ENCODE measurements around the gene HRCT1.

DNA sequence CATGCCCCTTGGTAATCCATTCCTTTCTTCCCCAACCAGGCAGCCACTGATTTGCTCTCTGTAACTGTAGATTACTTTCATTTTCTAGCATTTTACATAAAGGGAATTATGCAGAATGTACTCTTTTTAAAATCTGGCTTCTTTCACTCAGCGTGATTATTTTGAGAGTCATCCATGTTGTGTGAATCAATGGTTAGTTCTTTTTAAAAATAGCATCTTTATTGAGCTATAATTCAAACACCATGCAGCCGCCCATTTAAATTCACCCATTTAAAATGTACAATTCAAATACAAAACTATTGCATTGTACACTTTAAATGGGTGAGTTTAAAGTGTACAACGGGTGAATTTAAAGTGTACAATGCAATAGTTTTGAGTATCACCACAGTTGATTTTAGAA is 33.5 kb upstream of the HRCT1 start:
- TF ChIP-seq EP300 (IDR thresholded peaks at IDR 0.05) = no peak
- no peak for TF ChIP-seq POLR2A (IDR thresholded peaks at IDR 0.05)
- TF ChIP-seq CTCF (IDR thresholded peaks at IDR 0.05) = no peak
- no peak for TF ChIP-seq POLR2AphosphoS5 (IDR thresholded peaks at IDR 0.05)

Measured in gastroesophageal sphincter (tissue), 3 donors.